Esophagus muscularis mucosa (tissue), 3 donors: Measurements from ENCODE around the gene ODAD4.

Experiments
- EP300 ChIP-seq: sonication (generic); formaldehyde crosslinking; IDR thresholded peaks from one replicate; pipeline ENCODE4 v1.6.1; 2017; ENCODE audit warnings: antibody characterized with exemption
- TF ChIP-seq, protein P1 (sequence below), 3 experiments: fragments of 200-600 bp in 2 of 3; fragments of 450-650 bp in 1 of 3; sonication (generic) in 2 of 3; IDR thresholded peaks; one replicate each; pipeline ENCODE4 v1.5.1; 2017 to 2019; ENCODE audit warnings: antibody characterized with exemption in 3 of 3, mild to moderate bottlenecking in 2 of 3, moderate library complexity in 1 of 3

- TF ChIP-seq, protein P1, sequence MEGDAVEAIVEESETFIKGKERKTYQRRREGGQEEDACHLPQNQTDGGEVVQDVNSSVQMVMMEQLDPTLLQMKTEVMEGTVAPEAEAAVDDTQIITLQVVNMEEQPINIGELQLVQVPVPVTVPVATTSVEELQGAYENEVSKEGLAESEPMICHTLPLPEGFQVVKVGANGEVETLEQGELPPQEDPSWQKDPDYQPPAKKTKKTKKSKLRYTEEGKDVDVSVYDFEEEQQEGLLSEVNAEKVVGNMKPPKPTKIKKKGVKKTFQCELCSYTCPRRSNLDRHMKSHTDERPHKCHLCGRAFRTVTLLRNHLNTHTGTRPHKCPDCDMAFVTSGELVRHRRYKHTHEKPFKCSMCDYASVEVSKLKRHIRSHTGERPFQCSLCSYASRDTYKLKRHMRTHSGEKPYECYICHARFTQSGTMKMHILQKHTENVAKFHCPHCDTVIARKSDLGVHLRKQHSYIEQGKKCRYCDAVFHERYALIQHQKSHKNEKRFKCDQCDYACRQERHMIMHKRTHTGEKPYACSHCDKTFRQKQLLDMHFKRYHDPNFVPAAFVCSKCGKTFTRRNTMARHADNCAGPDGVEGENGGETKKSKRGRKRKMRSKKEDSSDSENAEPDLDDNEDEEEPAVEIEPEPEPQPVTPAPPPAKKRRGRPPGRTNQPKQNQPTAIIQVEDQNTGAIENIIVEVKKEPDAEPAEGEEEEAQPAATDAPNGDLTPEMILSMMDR (IDR thresholded peaks at IDR 0.05): no peak
- no peak for TF ChIP-seq EP300
These were observed 42.4 kb downstream of the ODAD4 start for GRCh38 chr17:41972571-41973407.
